ENCODE results near the gene CLDN7.

CLDN7 gene

DNA sequence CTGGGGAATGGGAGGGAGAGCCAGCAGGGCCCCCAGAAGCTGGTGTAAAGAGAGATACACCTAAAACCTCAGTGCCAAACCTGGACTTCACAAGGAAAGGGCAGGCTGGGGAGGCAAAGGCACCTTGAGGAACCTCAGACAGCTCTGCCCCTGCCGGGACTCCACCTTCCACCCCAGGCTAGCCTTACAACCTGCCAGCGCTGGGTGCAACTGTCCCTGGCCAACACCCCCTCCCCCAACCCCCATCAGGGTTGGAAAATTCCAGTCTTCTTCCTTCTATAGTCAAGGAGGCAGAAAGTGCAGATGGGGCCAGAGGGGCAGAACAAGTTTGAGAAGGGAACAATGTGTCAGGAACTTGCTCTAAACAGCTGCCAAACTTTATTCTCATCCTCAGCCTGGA lies 29.9 kb upstream of the CLDN7 start:
- ATAC-seq: no peak
- TF ChIP-seq ZC3H10 (CRISPR knock-in tag; IDR thresholded peaks at IDR 0.05) (no peak), ARNTL (CRISPR knock-in tag; IDR thresholded peaks at IDR 0.05; ENCODE audit: borderline replicate concordance, low read depth) (no peak)

DNA sequence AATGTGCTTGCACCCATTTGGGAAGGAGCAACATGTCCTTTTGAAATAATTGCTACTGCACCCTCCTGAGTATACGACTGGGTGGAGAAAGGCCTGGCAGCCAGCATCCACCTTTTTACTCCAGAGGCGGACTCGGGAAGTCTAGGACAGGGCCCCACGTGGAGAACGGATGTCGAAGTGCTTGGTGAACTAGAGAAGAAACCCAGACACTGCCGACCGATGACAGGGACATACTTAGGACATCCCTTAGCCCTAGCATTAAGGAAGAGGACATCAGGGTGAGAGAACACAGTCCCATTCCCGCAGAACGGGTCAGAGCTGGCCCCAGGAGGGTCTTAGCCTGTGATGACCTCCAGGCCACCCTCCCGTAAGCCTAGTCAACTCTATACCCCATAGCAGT lies 28.4 kb upstream of the CLDN7 start:
- no peak for TF ChIP-seq TCF4 (CRISPR knock-in tag; IDR thresholded peaks at IDR 0.05; ENCODE audit: borderline replicate concordance)
- TF ChIP-seq ZFP30 (CRISPR knock-in tag; IDR thresholded peaks at IDR 0.05): no peak
- TF ChIP-seq ZNF8 (CRISPR knock-in tag; IDR thresholded peaks at IDR 0.05): no peak
- no peak for TF ChIP-seq ISL1 (CRISPR knock-in tag; IDR thresholded peaks at IDR 0.05)
- TF ChIP-seq CSDC2 (CRISPR knock-in tag; IDR thresholded peaks at IDR 0.05): no peak
- TF ChIP-seq, protein P1, sequence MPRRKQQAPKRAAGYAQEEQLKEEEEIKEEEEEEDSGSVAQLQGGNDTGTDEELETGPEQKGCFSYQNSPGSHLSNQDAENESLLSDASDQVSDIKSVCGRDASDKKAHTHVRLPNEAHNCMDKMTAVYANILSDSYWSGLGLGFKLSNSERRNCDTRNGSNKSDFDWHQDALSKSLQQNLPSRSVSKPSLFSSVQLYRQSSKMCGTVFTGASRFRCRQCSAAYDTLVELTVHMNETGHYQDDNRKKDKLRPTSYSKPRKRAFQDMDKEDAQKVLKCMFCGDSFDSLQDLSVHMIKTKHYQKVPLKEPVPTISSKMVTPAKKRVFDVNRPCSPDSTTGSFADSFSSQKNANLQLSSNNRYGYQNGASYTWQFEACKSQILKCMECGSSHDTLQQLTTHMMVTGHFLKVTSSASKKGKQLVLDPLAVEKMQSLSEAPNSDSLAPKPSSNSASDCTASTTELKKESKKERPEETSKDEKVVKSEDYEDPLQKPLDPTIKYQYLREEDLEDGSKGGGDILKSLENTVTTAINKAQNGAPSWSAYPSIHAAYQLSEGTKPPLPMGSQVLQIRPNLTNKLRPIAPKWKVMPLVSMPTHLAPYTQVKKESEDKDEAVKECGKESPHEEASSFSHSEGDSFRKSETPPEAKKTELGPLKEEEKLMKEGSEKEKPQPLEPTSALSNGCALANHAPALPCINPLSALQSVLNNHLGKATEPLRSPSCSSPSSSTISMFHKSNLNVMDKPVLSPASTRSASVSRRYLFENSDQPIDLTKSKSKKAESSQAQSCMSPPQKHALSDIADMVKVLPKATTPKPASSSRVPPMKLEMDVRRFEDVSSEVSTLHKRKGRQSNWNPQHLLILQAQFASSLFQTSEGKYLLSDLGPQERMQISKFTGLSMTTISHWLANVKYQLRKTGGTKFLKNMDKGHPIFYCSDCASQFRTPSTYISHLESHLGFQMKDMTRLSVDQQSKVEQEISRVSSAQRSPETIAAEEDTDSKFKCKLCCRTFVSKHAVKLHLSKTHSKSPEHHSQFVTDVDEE (CRISPR knock-in tag; IDR thresholded peaks at IDR 0.05): no peak
- TF ChIP-seq ARNTL (CRISPR knock-in tag; IDR thresholded peaks at IDR 0.05; ENCODE audit: borderline replicate concordance, low read depth): no peak
- no peak for TF ChIP-seq ESRRG (CRISPR knock-in tag; IDR thresholded peaks at IDR 0.05)
- no peak for TF ChIP-seq RARB (CRISPR knock-in tag; IDR thresholded peaks at IDR 0.05)
- no peak for TF ChIP-seq OSR1 (CRISPR knock-in tag; IDR thresholded peaks at IDR 0.05)
- TF ChIP-seq, protein P2, sequence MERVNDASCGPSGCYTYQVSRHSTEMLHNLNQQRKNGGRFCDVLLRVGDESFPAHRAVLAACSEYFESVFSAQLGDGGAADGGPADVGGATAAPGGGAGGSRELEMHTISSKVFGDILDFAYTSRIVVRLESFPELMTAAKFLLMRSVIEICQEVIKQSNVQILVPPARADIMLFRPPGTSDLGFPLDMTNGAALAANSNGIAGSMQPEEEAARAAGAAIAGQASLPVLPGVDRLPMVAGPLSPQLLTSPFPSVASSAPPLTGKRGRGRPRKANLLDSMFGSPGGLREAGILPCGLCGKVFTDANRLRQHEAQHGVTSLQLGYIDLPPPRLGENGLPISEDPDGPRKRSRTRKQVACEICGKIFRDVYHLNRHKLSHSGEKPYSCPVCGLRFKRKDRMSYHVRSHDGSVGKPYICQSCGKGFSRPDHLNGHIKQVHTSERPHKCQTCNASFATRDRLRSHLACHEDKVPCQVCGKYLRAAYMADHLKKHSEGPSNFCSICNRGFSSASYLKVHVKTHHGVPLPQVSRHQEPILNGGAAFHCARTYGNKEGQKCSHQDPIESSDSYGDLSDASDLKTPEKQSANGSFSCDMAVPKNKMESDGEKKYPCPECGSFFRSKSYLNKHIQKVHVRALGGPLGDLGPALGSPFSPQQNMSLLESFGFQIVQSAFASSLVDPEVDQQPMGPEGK (CRISPR knock-in tag; IDR thresholded peaks at IDR 0.05; ENCODE audit: borderline replicate concordance): no peak
- TF ChIP-seq, protein P3, sequence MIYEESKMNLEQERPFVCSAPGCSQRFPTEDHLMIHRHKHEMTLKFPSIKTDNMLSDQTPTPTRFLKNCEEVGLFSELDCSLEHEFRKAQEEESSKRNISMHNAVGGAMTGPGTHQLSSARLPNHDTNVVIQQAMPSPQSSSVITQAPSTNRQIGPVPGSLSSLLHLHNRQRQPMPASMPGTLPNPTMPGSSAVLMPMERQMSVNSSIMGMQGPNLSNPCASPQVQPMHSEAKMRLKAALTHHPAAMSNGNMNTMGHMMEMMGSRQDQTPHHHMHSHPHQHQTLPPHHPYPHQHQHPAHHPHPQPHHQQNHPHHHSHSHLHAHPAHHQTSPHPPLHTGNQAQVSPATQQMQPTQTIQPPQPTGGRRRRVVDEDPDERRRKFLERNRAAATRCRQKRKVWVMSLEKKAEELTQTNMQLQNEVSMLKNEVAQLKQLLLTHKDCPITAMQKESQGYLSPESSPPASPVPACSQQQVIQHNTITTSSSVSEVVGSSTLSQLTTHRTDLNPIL (CRISPR knock-in tag; IDR thresholded peaks at IDR 0.05; ENCODE audit: low read depth): no peak
- TF ChIP-seq ZFP3 (CRISPR knock-in tag; IDR thresholded peaks at IDR 0.05): no peak
- TF ChIP-seq ZC3H10 (CRISPR knock-in tag; IDR thresholded peaks at IDR 0.05): no peak
- TF ChIP-seq SNAI2 (CRISPR knock-in tag; IDR thresholded peaks at IDR 0.05): no peak
- no peak for TF ChIP-seq GLIS3 (CRISPR knock-in tag; IDR thresholded peaks at IDR 0.05)
- TF ChIP-seq TOX (CRISPR knock-in tag; IDR thresholded peaks at IDR 0.05; ENCODE audit: borderline replicate concordance): no peak
- TF ChIP-seq, protein P4, sequence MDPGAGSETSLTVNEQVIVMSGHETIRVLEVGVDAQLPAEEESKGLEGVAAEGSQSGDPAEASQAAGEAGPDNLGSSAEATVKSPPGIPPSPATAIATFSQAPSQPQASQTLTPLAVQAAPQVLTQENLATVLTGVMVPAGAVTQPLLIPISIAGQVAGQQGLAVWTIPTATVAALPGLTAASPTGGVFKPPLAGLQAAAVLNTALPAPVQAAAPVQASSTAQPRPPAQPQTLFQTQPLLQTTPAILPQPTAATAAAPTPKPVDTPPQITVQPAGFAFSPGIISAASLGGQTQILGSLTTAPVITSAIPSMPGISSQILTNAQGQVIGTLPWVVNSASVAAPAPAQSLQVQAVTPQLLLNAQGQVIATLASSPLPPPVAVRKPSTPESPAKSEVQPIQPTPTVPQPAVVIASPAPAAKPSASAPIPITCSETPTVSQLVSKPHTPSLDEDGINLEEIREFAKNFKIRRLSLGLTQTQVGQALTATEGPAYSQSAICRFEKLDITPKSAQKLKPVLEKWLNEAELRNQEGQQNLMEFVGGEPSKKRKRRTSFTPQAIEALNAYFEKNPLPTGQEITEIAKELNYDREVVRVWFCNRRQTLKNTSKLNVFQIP (CRISPR knock-in tag; IDR thresholded peaks at IDR 0.05; ENCODE audit: borderline replicate concordance, low read depth): no peak
- ATAC-seq: no peak

DNA sequence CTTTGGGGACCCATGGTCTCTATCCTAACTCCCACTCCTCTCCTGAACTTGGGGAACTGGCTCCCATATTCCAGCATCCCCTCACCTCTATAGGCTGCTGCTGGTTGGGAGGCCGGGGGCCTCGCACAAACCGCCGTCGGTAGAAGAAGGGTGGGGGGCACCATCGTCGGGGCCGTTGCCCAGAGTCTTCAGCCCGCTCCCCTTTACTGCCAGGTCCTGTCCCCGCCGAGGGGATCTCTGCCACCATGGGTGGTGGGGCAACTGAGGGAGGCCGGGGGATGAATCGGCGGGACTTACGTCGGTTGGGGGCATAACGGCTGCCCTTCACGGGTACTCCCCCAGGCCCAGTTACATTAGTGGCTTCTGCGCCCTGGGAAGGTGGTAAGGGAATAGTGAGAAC lies 27.9 kb upstream of the CLDN7 start:
- TF ChIP-seq ZFP30 (CRISPR knock-in tag; IDR thresholded peaks at IDR 0.05): no peak
- no peak for TF ChIP-seq ESRRG (CRISPR knock-in tag; IDR thresholded peaks at IDR 0.05)
- TF ChIP-seq ZNF70 (CRISPR knock-in tag; IDR thresholded peaks at IDR 0.05): no peak
- no peak for TF ChIP-seq TOX (CRISPR knock-in tag; IDR thresholded peaks at IDR 0.05; ENCODE audit: borderline replicate concordance)
- TF ChIP-seq ZFP3 (CRISPR knock-in tag; IDR thresholded peaks at IDR 0.05): no peak
- TF ChIP-seq, protein P2 (CRISPR knock-in tag; IDR thresholded peaks at IDR 0.05; ENCODE audit: borderline replicate concordance): no peak
- no peak for TF ChIP-seq ISL1 (CRISPR knock-in tag; IDR thresholded peaks at IDR 0.05)
- TF ChIP-seq ZNF8 (CRISPR knock-in tag; IDR thresholded peaks at IDR 0.05): no peak
- no peak for TF ChIP-seq RARB (CRISPR knock-in tag; IDR thresholded peaks at IDR 0.05)
- TF ChIP-seq SNAI2 (CRISPR knock-in tag; IDR thresholded peaks at IDR 0.05): no peak
- TF ChIP-seq ZC3H10 (CRISPR knock-in tag; IDR thresholded peaks at IDR 0.05): no peak
- TF ChIP-seq, protein P1 (CRISPR knock-in tag; IDR thresholded peaks at IDR 0.05): no peak
- no peak for TF ChIP-seq PPARA (CRISPR knock-in tag; IDR thresholded peaks at IDR 0.05; ENCODE audit: borderline replicate concordance)
- no peak for TF ChIP-seq GLIS3 (CRISPR knock-in tag; IDR thresholded peaks at IDR 0.05)
- no peak for TF ChIP-seq ZNF565 (CRISPR knock-in tag; conservative IDR thresholded peaks at IDR 0.05; ENCODE audit: low read depth)
- no peak for TF ChIP-seq OSR1 (CRISPR knock-in tag; IDR thresholded peaks at IDR 0.05)
- TF ChIP-seq BACH2 (CRISPR knock-in tag; IDR thresholded peaks at IDR 0.05; ENCODE audit: borderline replicate concordance): no peak
- TF ChIP-seq, protein P3 (CRISPR knock-in tag; IDR thresholded peaks at IDR 0.05; ENCODE audit: low read depth): no peak
- no peak for TF ChIP-seq ARNTL (CRISPR knock-in tag; IDR thresholded peaks at IDR 0.05; ENCODE audit: borderline replicate concordance, low read depth)
- ATAC-seq: no peak

Data from SK-N-SH treated with all-trans-retinoic acid at 6 μM for 48 hours (cell line).